HG03520 (cell line): ENCODE results near the gene POLR2I.
"Not testable (repeated sequence)": the region's sequence is repeated elsewhere in the genome, so short reads cannot be mapped to it uniquely, and the experiment has no call there.

Experiments
- ATAC-seq: cut with Tn5 transposase; IDR thresholded peaks from one replicate; pipeline ENCODE4 v1.9.1; 2021; ENCODE audit warnings: mild to moderate bottlenecking, moderate library complexity; ENCODE audit not compliant: unreplicated experiment

The POLR2I gene

GRCh38 chr19:36134867-36135266, 20.2 kb upstream of the POLR2I start:
- not testable (repeated sequence) for ATAC-seq

GRCh38 chr19:36131221-36131620, 16.5 kb upstream of the POLR2I start:
- not testable (repeated sequence) for ATAC-seq

- ATAC-seq: no peak
Observed at GRCh38 chr19:36128392-36128736, 13.7 kb upstream of the POLR2I start.

- no peak for ATAC-seq
Observed at GRCh38 chr19:36125557-36125956, 10.9 kb upstream of the POLR2I start.

GRCh38 chr19:36121486-36122124, 6.9 kb upstream of the POLR2I start:
- ATAC-seq: no peak

- ATAC-seq: no peak
Observed at GRCh38 chr19:36120984-36121358, 6.3 kb upstream of the POLR2I start.

GRCh38 chr19:36120092-36120983, 5.7 kb upstream of the POLR2I start:
- no peak for ATAC-seq

- ATAC-seq: no peak
Observed at GRCh38 chr19:36116344-36116637, 1.6 kb upstream of the POLR2I start.

- ATAC-seq: no peak
Observed at GRCh38 chr19:36115453-36116343, 1.0 kb upstream of the POLR2I start, which contains the start of gene TBCB. TSS of gene TBCB (plus strand) at chr19:36115468. CDS start at chr19:36115561, 93 bp downstream.

GRCh38 chr19:36113894-36114720, 568 bp downstream of the POLR2I start:
- no peak for ATAC-seq

GRCh38 chr19:36113425-36113824, 1.2 kb downstream of the POLR2I start:
- ATAC-seq: no peak

- ATAC-seq: no peak
Observed at GRCh38 chr19:36112678-36113077, 2.0 kb downstream of the POLR2I start.

- ATAC-seq: no peak
Observed at GRCh38 chr19:36111200-36111539, 3.5 kb downstream of the POLR2I start.

- ATAC-seq: no peak
Observed at GRCh38 chr19:36110487-36111199, 4.0 kb downstream of the POLR2I start, which contains the start of gene OVOL3. TSS of gene OVOL3 (plus strand) at chr19:36111143. CDS start at chr19:36111203, 60 bp downstream.

GRCh38 chr19:36108684-36109083, 6.0 kb downstream of the POLR2I start:
- ATAC-seq: no peak

- no peak for ATAC-seq
Observed at GRCh38 chr19:36106991-36107390, 7.7 kb downstream of the POLR2I start.

- no peak for ATAC-seq
Observed at GRCh38 chr19:36106441-36106840, 8.2 kb downstream of the POLR2I start.

- ATAC-seq: no peak
Observed at GRCh38 chr19:36103842-36104552, 10.7 kb downstream of the POLR2I start.

GRCh38 chr19:36103040-36103626, 11.5 kb downstream of the POLR2I start:
- ATAC-seq: no peak
